HepG2 (cell line): ENCODE results near the gene GRM2. TPM values are rescaled to one million over a fixed set of nuclear protein-coding genes. Genes with fewer than 3 reads are reported as not detected.

Experiments used
- AHDC1 ChIP-seq: sonication (generic); formaldehyde crosslinking; IDR thresholded peaks from 2 replicates; pipeline ENCODE4 v1.5.1; 2020; ENCODE audit warnings: mild to moderate bottlenecking, missing genetic modification reagents, borderline replicate concordance
- DMAP1 ChIP-seq: IDR thresholded peaks from 2 replicates; pipeline ENCODE4 v1.6.1; 2016
- ELF3 ChIP-seq: IDR thresholded peaks from 2 replicates; pipeline ENCODE4 v1.6.1; 2016; ENCODE audit warnings: missing genetic modification reagents, missing compliant biosample characterization
- GFI1 ChIP-seq: sonication (generic); formaldehyde crosslinking; IDR thresholded peaks from 2 replicates; pipeline ENCODE4 v1.5.0; 2020; ENCODE audit warnings: missing genetic modification reagents, mild to moderate bottlenecking, borderline replicate concordance
- IKZF4 ChIP-seq: sonication (generic); formaldehyde crosslinking; IDR thresholded peaks from 2 replicates; pipeline ENCODE4 v1.5.1; 2020; ENCODE audit warnings: borderline replicate concordance, mild to moderate bottlenecking, low read depth, missing genetic modification reagents; ENCODE audit errors: not compliant biosample characterization
- JUNB ChIP-seq: sonication (generic); formaldehyde crosslinking; IDR thresholded peaks from 2 replicates; pipeline ENCODE4 v1.8.0; 2022; ENCODE audit warnings: missing genetic modification reagents, mild to moderate bottlenecking, borderline replicate concordance
- KMT2A ChIP-seq: sonication (generic); formaldehyde crosslinking; IDR thresholded peaks from 2 replicates; pipeline ENCODE4 v1.4.0; 2020; ENCODE audit warnings: missing genetic modification reagents
- MED13 ChIP-seq: sonication (generic); formaldehyde crosslinking; IDR thresholded peaks from 2 replicates; pipeline ENCODE4 v1.5.0; 2020; ENCODE audit warnings: missing genetic modification reagents
- MEF2D ChIP-seq: sonication (generic); formaldehyde crosslinking; IDR thresholded peaks from 2 replicates; pipeline ENCODE4 v1.5.1; 2020; ENCODE audit warnings: mild to moderate bottlenecking, missing genetic modification reagents
- MXI1 ChIP-seq: IDR thresholded peaks from 3 replicates; pipeline ENCODE4 v1.6.1; 2012; ENCODE audit warnings: low read depth, low read length, inconsistent platforms, borderline replicate concordance
- MZF1 ChIP-seq: sonication (generic); formaldehyde crosslinking; IDR thresholded peaks from 2 replicates; pipeline ENCODE4 v1.8.1; 2023; ENCODE audit warnings: mild to moderate bottlenecking, missing genetic modification reagents, borderline replicate concordance
- ONECUT2 ChIP-seq: sonication (generic); formaldehyde crosslinking; IDR thresholded peaks from 2 replicates; pipeline ENCODE4 v1.4.0; 2020; ENCODE audit warnings: missing genetic modification reagents
- PAF1 ChIP-seq: IDR thresholded peaks from 2 replicates; pipeline ENCODE4 v1.6.1; 2016; ENCODE audit warnings: missing genetic modification reagents, missing compliant biosample characterization
- PHF5A ChIP-seq: IDR thresholded peaks from one replicate; pipeline ENCODE4 v1.6.1; 2018; ENCODE audit warnings: low read depth, missing genetic modification reagents; ENCODE audit not compliant: unreplicated experiment
- PPARG ChIP-seq: conservative IDR thresholded peaks from 2 replicates; pipeline ENCODE4 v1.6.1; 2016; ENCODE audit warnings: missing biosample characterization, missing genetic modification reagents
- RAD51 ChIP-seq: fragments of 450-650 bp; IDR thresholded peaks from 2 replicates; pipeline ENCODE4 v1.6.1; 2016; ENCODE audit warnings: borderline replicate concordance
- RFX3 ChIP-seq: IDR thresholded peaks from 2 replicates; pipeline ENCODE4 v1.6.1; 2016; ENCODE audit warnings: missing biosample characterization, missing genetic modification reagents
- SKI ChIP-seq: fragments of 450-650 bp; IDR thresholded peaks from one replicate; pipeline ENCODE4 v1.6.1; 2018; ENCODE audit warnings: mild to moderate bottlenecking; ENCODE audit not compliant: partially characterized antibody
- STAG1 ChIP-seq: sonication (generic); formaldehyde crosslinking; IDR thresholded peaks from 2 replicates; pipeline ENCODE4 v1.4.0; 2020; ENCODE audit warnings: missing genetic modification reagents
- TFE3 ChIP-seq: IDR thresholded peaks from 2 replicates; pipeline ENCODE4 v1.6.1; 2016
- ZKSCAN8 ChIP-seq: IDR thresholded peaks from 2 replicates; pipeline ENCODE4 v1.6.1; 2016; ENCODE audit warnings: borderline replicate concordance, missing genetic modification reagents, missing compliant biosample characterization
- ZNF17 ChIP-seq: sonication (generic); formaldehyde crosslinking; IDR thresholded peaks from 2 replicates; pipeline ENCODE4 v1.5.0; 2020; ENCODE audit warnings: mild to moderate bottlenecking, missing genetic modification reagents
- ZNF317 ChIP-seq: sonication (generic); formaldehyde crosslinking; IDR thresholded peaks from 2 replicates; pipeline ENCODE4 v1.5.0; 2020; ENCODE audit warnings: mild to moderate bottlenecking, missing genetic modification reagents
- ZNF451 ChIP-seq: sonication (generic); formaldehyde crosslinking; IDR thresholded peaks from 2 replicates; pipeline ENCODE4 v1.5.0; 2020; ENCODE audit warnings: mild to moderate bottlenecking, missing genetic modification reagents
- ZNF501 ChIP-seq: sonication (generic); formaldehyde crosslinking; IDR thresholded peaks from 2 replicates; pipeline ENCODE4 v1.5.1; 2020; ENCODE audit warnings: mild to moderate bottlenecking, moderate library complexity, missing genetic modification reagents
- ZNF577 ChIP-seq: sonication (generic); formaldehyde crosslinking; IDR thresholded peaks from 2 replicates; pipeline ENCODE4 v1.4.0; 2020; ENCODE audit warnings: mild to moderate bottlenecking, low read depth, missing genetic modification reagents, borderline replicate concordance
- ZNF619 ChIP-seq: sonication (generic); formaldehyde crosslinking; IDR thresholded peaks from 2 replicates; pipeline ENCODE4 v1.4.0; 2020; ENCODE audit warnings: mild to moderate bottlenecking, missing genetic modification reagents
- ZNF788 ChIP-seq: sonication (generic); formaldehyde crosslinking; IDR thresholded peaks from 2 replicates; pipeline ENCODE4 v1.5.0; 2020; ENCODE audit warnings: mild to moderate bottlenecking, missing genetic modification reagents, borderline replicate concordance
- polyA plus RNA-seq, 8 experiments: library from polyadenylated mRNA; depleted of rRNA in 3 of 8; stranded (reverse) in 7 of 8; unstranded in 1 of 8; fragments of >200 nt; fragmentation: Illumina TruSeq in 4 of 8; extraction: Trizol in 4 of 8; gene quantifications; 2 replicates each; pipeline versions ENCODE4 v1.2.1 to v1.2.3, GENCODE V29; 2011 to 2016; ENCODE audit warnings: low read depth in 4 of 8, missing spikeins in 1 of 8, mixed read lengths in 1 of 8; ENCODE audit not compliant: insufficient read depth in 1 of 8
- total RNA-seq, 5 experiments: library from RNA; depleted of rRNA; stranded (reverse); fragments of >200 nt; fragmentation: Illumina TruSeq; extraction: Trizol; gene quantifications; 2 replicates each; pipeline ENCODE4 v1.2.3, GENCODE V29; 2016; ENCODE audit warnings: low read depth in 1 of 5

The GRM2 gene
- total and polyA plus RNA-seq, 2 of the 13 experiments (the other 11 are each of a cell fraction or from before 2014, with no cell fraction given) = 0.04 to 0.07 TPM

- TF ChIP-seq PPARG (no peak), ZNF501 (CRISPR knock-in tag) (no peak), ZNF317 (no peak), PHF5A (CRISPR knock-in tag) (no peak), ZNF788 (CRISPR knock-in tag) (no peak), ELF3 (CRISPR knock-in tag) (peak; percentile 43; the same call in 1 of the 2 replicates), PAF1 (CRISPR knock-in tag) (no peak), GFI1 (CRISPR knock-in tag) (no peak), ZNF577 (CRISPR knock-in tag) (no peak), STAG1 (peak; percentile 87), ZNF17 (no peak), ONECUT2 (no peak), MZF1 (CRISPR knock-in tag) (no peak), IKZF4 (CRISPR knock-in tag) (no peak), ZNF619 (CRISPR knock-in tag) (no peak), ZNF451 (no peak), RAD51 (no peak), ZKSCAN8 (CRISPR knock-in tag) (no peak), SKI (no peak), JUNB (CRISPR knock-in tag) (peak; percentile 23; the same call in 1 of the 2 replicates), RFX3 (CRISPR knock-in tag) (no peak), MEF2D (CRISPR knock-in tag) (no peak), KMT2A (CRISPR knock-in tag) (no peak), DMAP1 (CRISPR knock-in tag) (no peak), AHDC1 (no peak), TFE3 (CRISPR knock-in tag) (no peak), MXI1 (peak; percentile 33; the same call in 1 of the 3 replicates), MED13 (no peak)
Measured at GRCh38 chr3:51682079-51682478, 24.8 kb upstream of the GRM2 start (continued).
